ENCODE measurements around the gene RPUSD1.

RPUSD1 gene

DNA sequence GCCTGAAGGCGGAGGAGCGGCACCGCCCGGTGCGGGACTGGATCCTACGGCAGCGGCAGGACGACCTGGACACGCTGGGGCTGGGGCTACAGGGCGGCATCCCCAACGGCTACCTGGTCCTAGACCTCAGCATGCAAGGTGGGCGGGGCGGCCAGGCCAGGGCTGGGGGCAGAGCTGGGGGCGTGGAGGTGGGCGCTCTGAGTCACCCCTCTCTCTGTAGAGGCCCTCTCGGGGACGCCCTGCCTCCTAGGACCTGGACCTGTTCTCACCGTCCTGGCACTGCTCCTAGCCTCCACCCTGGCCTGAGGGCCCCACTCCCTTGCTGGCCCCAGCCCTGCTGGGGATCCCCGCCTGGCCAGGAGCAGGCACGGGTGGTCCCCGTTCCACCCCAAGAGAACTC lies 19.8 kb downstream of the RPUSD1 start:
- DNase-seq = no peak
- Mint-ChIP-seq H3K4me3 (no peak overlapping the region), H3K9me3 (no peaks in the 10 kb centered on the region), H3K27ac (no peak overlapping the region), H3K36me3 (ENCODE audit: insufficient read depth) (no peaks in the 10 kb centered on the region), H3K4me1 (ENCODE audit: low read depth in 2 of 2) (no peaks in the 10 kb centered on the region), H3K27me3 (peaks cover 0 to 6% of the 10 kb centered on the region in 2 donors)
- ATAC-seq (replicated peaks) = no peak

DNA sequence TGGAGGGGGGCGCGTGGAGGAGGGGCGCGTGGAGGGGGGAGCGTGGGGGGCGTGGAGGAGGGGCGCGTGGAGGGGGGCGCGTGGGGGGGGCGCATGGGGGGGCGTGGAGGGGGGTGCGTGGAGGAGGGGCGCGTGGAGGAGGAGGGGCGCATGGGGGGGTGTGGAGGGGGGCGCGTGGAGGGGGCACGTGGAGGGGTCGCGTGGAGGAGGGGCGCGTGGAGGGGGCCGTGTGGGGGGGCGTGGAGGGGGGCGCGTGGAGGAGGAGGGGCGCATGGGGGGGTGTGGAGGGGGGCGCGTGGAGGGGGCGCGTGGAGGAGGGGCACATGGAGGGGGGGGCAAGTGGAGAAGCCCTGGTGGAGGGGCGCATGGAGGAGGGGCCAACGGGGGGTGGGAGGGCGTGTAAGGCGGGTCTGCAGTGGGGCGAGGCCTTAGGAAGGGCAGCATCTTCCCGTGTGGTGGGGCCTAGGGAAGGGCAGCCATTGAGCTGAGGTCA lies 20.4 kb downstream of the RPUSD1 start:
- ATAC-seq (replicated peaks) = no peak
- no peaks in the 10 kb centered on the region for H3K4me1 Mint-ChIP-seq (ENCODE audit: low read depth in 2 of 2)
- no peak overlapping the region for H3K27ac Mint-ChIP-seq
- peaks cover 0 to 6% of the 10 kb centered on the region in 2 donors for H3K27me3 Mint-ChIP-seq
- no peak overlapping the region for H3K4me3 Mint-ChIP-seq
- H3K9me3 Mint-ChIP-seq = no peaks in the 10 kb centered on the region
- no peaks in the 10 kb centered on the region for H3K36me3 Mint-ChIP-seq (ENCODE audit: insufficient read depth)
- DNase-seq = no peak

DNA sequence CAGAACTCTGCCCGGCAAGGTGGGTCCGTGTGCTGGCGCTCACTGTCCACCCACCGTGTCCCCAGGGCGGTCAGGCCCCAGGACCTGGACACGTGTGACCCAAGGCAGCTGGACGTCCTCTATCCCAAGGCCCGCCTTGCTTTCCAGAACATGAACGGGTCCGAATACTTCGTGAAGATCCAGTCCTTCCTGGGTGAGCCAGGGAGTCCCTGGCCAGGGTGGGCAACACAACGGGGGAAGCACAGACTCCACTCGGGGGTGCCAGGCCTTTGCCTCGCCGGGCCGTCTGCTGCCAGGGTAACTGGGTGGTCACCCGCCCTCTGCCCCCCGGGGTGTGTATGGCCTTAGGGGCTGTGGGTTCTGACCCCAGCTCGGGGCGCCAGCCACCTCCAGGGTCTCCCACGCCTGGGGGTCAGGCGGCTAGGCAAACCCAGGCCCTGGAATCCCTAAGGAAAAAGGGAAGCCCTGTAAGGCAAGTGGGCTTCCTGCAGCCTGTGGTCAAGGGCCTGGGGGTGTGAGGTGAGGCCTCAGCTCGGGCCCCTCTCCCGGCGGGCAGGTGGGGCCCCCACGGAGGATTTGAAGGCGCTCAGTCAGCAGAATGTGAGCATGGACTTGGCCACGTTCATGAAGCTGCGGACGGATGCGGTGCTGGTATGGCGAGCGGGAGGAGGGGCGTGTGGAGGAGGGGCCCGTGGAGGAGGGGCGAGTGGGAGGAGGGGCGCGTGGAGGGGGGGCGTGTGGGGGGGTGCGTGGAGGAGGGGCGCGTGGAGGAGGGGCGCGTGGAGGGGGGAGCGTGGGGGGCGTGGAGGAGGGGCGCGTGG lies 21.2 kb downstream of the RPUSD1 start:
- ATAC-seq (replicated peaks) (no peak), DNase-seq (no peak)
- no peak overlapping the region for H3K4me3 Mint-ChIP-seq
- no peaks in the 10 kb centered on the region for H3K36me3 Mint-ChIP-seq (ENCODE audit: insufficient read depth)
- peaks cover 0 to 6% of the 10 kb centered on the region in 2 donors for H3K27me3 Mint-ChIP-seq
- no peaks in the 10 kb centered on the region for H3K9me3 Mint-ChIP-seq
- no peak overlapping the region for H3K27ac Mint-ChIP-seq
- H3K4me1 Mint-ChIP-seq (ENCODE audit: low read depth in 2 of 2) = no peaks in the 10 kb centered on the region

DNA sequence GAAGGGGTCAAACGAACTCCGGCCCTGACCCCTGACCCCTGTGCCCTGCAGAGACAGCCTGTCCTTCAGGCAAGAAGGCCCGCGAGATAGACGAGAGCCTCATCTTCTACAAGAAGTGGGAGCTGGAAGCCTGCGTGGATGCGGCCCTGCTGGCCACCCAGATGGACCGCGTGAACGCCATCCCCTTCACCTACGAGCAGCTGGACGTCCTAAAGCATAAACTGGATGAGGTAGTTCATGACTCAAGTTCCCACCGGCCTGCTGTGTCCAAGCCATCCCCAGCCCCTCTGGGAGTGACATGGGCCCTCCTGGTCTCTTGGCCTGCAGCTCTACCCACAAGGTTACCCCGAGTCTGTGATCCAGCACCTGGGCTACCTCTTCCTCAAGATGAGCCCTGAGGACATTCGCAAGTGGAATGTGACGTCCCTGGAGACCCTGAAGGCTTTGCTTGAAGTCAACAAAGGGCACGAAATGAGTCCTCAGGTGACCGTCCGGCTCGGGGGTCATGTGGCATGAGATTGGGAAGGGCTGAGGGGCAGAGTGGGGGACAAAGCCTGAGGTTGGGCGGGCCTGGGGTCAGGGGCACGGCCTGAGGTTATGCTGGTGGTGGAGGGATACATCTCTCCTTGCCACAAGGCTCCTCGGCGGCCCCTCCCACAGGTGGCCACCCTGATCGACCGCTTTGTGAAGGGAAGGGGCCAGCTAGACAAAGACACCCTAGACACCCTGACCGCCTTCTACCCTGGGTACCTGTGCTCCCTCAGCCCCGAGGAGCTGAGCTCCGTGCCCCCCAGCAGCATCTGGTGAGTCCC lies 22.0 kb downstream of the RPUSD1 start:
- H3K9me3 Mint-ChIP-seq = no peaks in the 10 kb centered on the region
- H3K27me3 Mint-ChIP-seq = peaks cover 0 to 6% of the 10 kb centered on the region in 2 donors
- H3K4me1 Mint-ChIP-seq (ENCODE audit: low read depth in 2 of 2) = no peaks in the 10 kb centered on the region
- H3K4me3 Mint-ChIP-seq = no peak overlapping the region
- no peak for ATAC-seq (replicated peaks)
- no peak overlapping the region for H3K27ac Mint-ChIP-seq
- H3K36me3 Mint-ChIP-seq (ENCODE audit: insufficient read depth) = no peaks in the 10 kb centered on the region
- no peak for DNase-seq

DNA sequence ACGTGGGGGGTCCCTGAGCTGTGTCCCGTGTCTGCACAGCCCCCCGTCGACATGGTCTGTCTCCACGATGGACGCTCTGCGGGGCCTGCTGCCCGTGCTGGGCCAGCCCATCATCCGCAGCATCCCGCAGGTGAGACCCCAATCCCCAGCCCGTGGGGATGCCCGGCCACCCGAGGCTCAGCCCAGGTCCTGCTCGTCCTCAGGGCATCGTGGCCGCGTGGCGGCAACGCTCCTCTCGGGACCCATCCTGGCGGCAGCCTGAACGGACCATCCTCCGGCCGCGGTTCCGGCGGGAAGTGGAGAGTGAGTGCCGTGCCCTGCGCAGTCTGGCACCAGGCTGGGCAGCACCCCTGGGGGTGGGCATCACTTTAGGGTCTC lies 22.7 kb downstream of the RPUSD1 start:
- no peak for DNase-seq
- no peaks in the 10 kb centered on the region for H3K4me1 Mint-ChIP-seq (ENCODE audit: low read depth in 2 of 2)
- no peaks in the 10 kb centered on the region for H3K36me3 Mint-ChIP-seq (ENCODE audit: insufficient read depth)

DNA sequence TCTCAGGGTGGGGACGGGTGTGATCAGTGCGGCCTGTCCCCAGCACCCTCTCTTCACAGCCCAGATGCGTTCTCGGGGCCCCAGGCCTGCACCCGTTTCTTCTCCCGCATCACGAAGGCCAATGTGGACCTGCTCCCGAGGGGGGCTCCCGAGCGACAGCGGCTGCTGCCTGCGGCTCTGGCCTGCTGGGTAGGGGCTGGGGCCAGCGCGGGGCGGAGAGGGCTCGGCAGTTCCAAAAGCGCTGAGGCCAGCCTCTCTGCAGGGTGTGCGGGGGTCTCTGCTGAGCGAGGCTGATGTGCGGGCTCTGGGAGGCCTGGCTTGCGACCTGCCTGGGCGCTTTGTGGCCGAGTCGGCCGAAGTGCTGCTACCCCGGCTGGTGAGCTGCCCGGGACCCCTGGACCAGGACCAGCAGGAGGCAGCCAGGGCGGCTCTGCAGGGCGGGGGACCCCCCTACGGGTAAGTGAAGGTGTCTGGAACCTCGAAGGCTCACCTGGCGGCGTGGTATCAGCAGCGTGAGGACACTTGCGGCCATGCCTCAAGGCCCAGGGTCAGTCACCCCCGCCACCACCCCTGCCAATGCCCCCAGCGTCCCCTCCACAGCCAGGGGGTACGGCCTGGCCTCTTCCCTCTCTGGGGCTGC lies 23.2 kb downstream of the RPUSD1 start:
- no peaks in the 10 kb centered on the region for H3K9me3 Mint-ChIP-seq
- H3K4me3 Mint-ChIP-seq = no peak overlapping the region
- peaks cover 0 to 6% of the 10 kb centered on the region in 2 donors for H3K27me3 Mint-ChIP-seq
- no peaks in the 10 kb centered on the region for H3K4me1 Mint-ChIP-seq (ENCODE audit: low read depth in 2 of 2)
- DNase-seq (no peak), ATAC-seq (replicated peaks) (no peak)
- H3K36me3 Mint-ChIP-seq (ENCODE audit: insufficient read depth) = no peaks in the 10 kb centered on the region
- H3K27ac Mint-ChIP-seq = no peak overlapping the region

More for the DNA sequence above, 22.7 kb downstream of the RPUSD1 start:
- Mint-ChIP-seq H3K9me3 (no peaks in the 10 kb centered on the region), H3K4me3 (no peak overlapping the region), H3K27me3 (peaks cover 0 to 6% of the 10 kb centered on the region in 2 donors), H3K27ac (no peak overlapping the region)
- ATAC-seq (replicated peaks) = no peak

DNA sequence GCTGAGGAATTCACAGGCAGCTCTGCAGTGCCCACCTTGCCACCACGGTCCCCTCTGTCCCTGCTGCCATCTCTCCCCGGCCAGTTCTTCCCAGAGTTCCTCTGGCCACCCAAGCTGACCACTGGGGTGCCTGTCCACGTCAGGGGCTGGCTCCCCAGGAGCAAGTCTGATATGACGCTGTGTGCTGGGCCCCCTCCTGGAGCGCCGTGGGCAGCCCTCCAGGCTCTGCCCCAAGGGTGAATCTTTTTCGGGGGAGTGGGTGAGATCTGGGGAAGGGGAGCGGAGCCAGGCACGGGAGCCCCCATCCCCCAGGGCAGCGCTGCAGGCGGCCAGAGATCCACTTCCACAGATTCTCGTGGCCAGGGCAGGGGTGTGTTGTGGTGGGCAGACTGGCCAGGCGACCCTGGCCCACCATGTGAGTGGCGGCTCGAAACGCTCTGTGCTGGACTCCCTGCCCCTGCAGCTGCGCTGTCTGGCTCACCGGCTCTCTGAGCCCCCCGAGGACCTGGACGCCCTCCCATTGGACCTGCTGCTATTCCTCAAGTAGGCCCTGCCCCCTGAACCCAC lies 23.9 kb downstream of the RPUSD1 start:
- Mint-ChIP-seq H3K27me3 (peaks cover 0 to 6% of the 10 kb centered on the region in 2 donors), H3K9me3 (no peaks in the 10 kb centered on the region), H3K27ac (no peak overlapping the region), H3K36me3 (ENCODE audit: insufficient read depth) (no peaks in the 10 kb centered on the region), H3K4me1 (ENCODE audit: low read depth in 2 of 2) (no peaks in the 10 kb centered on the region), H3K4me3 (no peak overlapping the region)
- DNase-seq (no peak), ATAC-seq (replicated peaks) (no peak)

DNA sequence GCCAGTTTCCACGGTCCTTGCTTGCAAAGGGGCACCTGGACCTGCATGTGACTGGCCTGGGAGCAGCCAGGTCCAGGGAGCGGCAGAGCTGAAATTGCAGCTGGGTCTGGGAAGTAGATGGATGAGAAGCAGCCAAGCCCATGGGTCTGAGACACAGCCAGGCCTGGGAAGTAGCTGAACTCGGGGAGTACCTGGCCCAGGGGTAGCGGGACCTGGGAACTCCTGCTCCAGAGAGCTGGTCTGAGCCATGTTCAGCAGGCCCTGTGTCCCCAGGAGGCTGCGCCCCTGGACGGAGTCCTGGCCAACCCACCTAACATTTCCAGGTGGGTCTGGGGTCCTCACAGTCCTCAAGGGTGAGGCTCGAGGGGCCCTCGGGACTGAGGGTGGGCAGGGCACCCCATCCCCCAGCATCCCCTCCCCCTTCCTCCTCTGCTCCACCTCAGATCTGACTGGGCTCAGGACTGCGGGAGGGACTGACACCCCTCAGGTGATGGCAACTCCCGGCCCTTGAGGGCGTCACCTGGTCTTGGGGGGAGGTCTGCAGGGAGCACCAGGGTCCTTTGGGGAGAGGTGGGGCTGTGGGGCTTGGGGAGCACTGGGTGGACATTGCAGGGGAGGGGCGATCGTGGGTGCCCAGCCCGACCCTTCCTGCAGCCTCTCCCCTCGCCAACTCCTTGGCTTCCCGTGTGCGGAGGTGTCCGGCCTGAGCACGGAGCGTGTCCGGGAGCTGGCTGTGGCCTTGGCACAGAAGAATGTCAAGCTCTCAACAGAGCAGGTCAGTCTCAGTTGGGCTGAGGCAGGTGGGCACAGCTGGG lies 24.6 kb downstream of the RPUSD1 start:
- H3K27ac Mint-ChIP-seq = no peak overlapping the region

DNA sequence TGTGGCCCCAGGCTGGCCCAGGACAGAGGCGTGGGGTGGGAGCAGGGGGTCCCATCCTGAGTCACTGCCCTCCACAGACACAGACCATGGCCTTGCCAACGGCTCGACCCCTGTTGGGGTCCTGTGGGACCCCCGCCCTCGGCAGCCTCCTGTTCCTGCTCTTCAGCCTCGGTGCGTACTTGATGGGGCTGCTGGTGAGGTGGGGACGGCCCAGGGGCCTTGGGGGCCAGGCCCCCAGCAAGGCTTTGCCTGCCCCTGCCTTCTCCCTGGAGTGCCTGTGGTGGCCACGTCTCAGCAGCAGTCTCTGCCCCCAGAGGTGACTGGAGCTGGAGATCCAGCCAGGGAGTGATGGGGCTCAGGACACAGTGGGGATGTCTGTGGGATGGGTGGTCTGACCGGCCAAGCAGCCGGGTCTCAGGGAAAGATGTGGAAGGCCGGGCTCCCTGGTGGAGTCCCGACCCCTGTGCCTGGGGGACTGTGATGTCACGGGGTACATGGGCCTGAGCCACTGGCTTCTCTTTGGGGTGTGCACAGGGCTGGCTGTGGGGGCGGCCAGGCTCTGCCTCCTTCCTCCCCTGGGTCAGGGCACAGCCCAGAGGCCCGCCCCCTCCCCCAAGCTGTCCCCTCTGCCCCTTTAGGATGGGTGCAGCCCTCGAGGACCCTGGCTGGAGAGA lies 25.4 kb downstream of the RPUSD1 start:
- no peak overlapping the region for H3K4me3 Mint-ChIP-seq
- peaks cover 0 to 1% of the 10 kb centered on the region in 2 donors for H3K4me1 Mint-ChIP-seq (ENCODE audit: low read depth in 2 of 2)
- H3K27ac Mint-ChIP-seq = no peak overlapping the region
- ATAC-seq (replicated peaks) = no peak
- H3K9me3 Mint-ChIP-seq = no peaks in the 10 kb centered on the region
- H3K36me3 Mint-ChIP-seq (ENCODE audit: insufficient read depth) = no peaks in the 10 kb centered on the region
- H3K27me3 Mint-ChIP-seq = peaks cover 3 to 9% of the 10 kb centered on the region in 2 donors
- DNase-seq = no peak

More for the DNA sequence above, 24.6 kb downstream of the RPUSD1 start:
- Mint-ChIP-seq H3K4me1 (ENCODE audit: low read depth in 2 of 2) (no peaks in the 10 kb centered on the region), H3K27me3 (peaks cover 0 to 6% of the 10 kb centered on the region in 2 donors), H3K36me3 (ENCODE audit: insufficient read depth) (no peaks in the 10 kb centered on the region), H3K9me3 (no peaks in the 10 kb centered on the region), H3K4me3 (no peak overlapping the region)
- DNase-seq (no peak), ATAC-seq (replicated peaks) (no peak)

DNA sequence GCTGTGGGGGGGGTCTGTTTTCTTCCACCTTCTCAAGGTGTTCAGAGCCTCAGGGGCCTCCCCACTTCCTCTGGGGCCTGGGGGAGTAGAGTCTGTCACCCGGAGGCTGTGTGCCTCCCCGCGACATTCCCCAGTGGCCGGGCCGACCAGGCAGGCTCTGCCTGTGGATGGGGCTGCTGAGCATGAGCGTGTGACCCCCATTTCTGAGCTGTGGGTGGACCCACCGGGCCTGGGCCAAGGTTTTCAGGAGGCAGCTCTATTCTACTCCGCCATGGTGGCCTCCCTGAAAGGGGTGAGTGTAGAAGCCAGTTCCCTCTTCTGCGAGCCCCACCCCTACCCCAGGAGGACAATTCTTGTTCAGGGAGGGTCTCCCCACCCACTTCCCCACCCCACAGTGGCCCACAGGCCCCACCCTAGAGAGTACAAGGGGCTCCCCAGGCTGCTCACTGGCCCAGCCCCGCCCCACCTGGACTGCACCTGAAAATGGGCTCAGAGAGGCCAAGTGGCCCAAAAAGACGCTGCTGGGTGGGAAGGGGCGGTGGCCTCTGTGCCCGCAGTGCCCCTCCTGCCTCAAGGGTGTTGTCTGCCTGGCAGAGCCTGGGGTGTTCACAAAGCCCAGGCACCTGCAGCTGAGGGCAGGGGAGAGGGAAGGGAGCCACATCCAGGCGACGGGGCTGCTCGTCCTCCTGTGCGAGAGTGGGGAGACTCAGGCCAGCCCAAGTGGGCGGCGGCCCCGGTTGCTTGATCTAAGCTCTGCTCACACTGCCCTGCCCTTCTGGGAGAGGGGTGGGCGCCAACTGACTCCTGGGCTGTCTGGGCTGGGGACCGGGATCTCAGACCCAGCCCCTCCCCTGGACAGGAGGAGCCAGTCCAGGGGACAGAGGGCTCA lies 26.3 kb downstream of the RPUSD1 start:
- DNase-seq (no peak), ATAC-seq (replicated peaks) (no peak)
- Mint-ChIP-seq H3K36me3 (ENCODE audit: insufficient read depth) (no peaks in the 10 kb centered on the region), H3K4me1 (ENCODE audit: low read depth in 2 of 2) (peaks cover 0 to 3% of the 10 kb centered on the region in 2 donors), H3K27me3 (peaks cover 6 to 17% of the 10 kb centered on the region in 2 donors), H3K9me3 (no peaks in the 10 kb centered on the region), H3K27ac (no peak overlapping the region), H3K4me3 (no peak overlapping the region)

DNA sequence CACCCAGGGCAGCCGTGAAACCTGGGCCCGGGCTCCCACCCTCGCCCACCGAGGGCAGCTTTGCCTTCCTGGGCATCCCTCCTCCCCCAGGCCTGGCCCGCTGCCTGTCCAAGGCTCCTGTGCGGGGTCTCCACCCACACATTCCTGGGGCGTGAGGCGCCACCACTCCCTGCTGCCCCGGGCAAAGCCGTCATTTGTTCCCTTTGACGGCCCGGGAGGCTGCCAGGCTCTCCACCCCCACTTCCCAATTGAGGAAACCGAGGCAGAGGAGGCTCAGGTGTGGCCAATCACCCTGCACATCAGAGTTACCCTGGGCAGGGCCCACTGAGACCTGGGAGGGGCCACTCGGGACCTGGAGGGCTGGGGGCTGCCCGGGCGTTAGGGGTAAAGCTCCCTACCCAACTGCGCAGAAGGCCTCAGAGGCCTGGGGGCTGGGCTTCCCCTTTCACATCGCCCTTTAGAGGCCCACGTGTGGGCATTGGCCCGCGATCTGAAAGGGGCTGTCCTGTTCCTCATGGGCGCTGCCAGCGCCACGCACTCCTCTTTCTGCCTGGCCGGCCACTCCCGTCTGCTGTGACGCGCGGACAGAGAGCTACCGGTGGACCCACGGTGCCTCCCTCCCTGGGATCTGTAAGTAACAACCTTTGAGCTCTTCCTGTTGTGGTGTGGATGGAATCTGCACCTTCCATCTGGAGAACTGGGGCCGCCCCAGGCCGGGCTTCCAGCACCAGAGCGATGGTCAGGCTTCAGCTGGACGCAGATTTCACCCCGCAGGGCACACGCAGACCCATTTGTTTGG lies 27.4 kb downstream of the RPUSD1 start, which contains the start of gene MSLN:
MSLN (plus strand) TSS at position 190 of the 799 bp plus-strand sequence. CDS start 1,947 bp downstream, outside the sequence.
- Mint-ChIP-seq H3K4me3 (no peak within 1 kb of the TSS), H3K27me3 (peaks cover 6 to 20% of the 10 kb centered on the region in 2 donors), H3K4me1 (ENCODE audit: low read depth in 2 of 2) (peaks cover 0 to 3% of the 10 kb centered on the region in 2 donors), H3K27ac (no peak within 1 kb of the TSS), H3K36me3 (ENCODE audit: insufficient read depth) (no peaks in the 10 kb centered on the region), H3K9me3 (peaks cover 0 to 2% of the 10 kb centered on the region in 2 donors)
- DNase-seq (no peak), ATAC-seq (replicated peaks) (no peak)
